Activated CD4-positive, alpha-beta memory T cell treated with anti-CD3 and anti-CD28 coated beads, Interleukin-2, amount 10 ng/mL, durations not matched to agents 7 days and 5 days (primary cell): ENCODE results near the gene COX19. TPM values are rescaled to one million over a fixed set of nuclear protein-coding genes. Genes with fewer than 3 reads are reported as not detected.

Experiments
- CTCF ChIA-PET: fragments of 350-600 bp; sonication (Branson Sonifier 250); formaldehyde crosslinking; loops from one replicate; lab custom pipeline; 2021; ENCODE audit warnings: antibody characterized with exemption, inconsistent platforms; lab: Charles Lee
- POLR2A ChIA-PET: fragments of 350-600 bp; sonication (Branson Sonifier 250); formaldehyde crosslinking; loops from one replicate; lab custom pipeline; 2021; ENCODE audit warnings: antibody characterized with exemption; lab: Charles Lee
- DNase-seq: peaks from one replicate; pipeline ENCODE4 v3.0.0-alpha.2; 2020
- H3K27ac Mint-ChIP-seq: one replicate; pipeline ENCODE4 v1.8.0; 2021; ENCODE audit warnings: mild to moderate bottlenecking, mixed read lengths
- H3K27me3 Mint-ChIP-seq: one replicate; pipeline ENCODE4 v1.8.0; 2021; ENCODE audit warnings: mixed read lengths
- H3K36me3 Mint-ChIP-seq: one replicate; pipeline ENCODE4 v1.8.0; 2021; ENCODE audit warnings: low read depth, mixed read lengths
- H3K4me1 Mint-ChIP-seq: one replicate; pipeline ENCODE4 v1.8.0; 2021; ENCODE audit warnings: mixed read lengths
- H3K4me3 Mint-ChIP-seq: one replicate; pipeline ENCODE4 v1.8.0; 2021; ENCODE audit warnings: mild to moderate bottlenecking, mixed read lengths
- H3K9me3 Mint-ChIP-seq: one replicate; pipeline ENCODE4 v1.8.0; 2021; ENCODE audit warnings: mixed read lengths
- total RNA-seq, 2 experiments: library from RNA; stranded (reverse); gene quantifications; one replicate each; pipeline ENCODE4 v1.2.3, GENCODE V29; 2021

COX19 gene
- total RNA-seq, 2 experiments from 2014 or later = 17.4 to 18.2 TPM

DNA sequence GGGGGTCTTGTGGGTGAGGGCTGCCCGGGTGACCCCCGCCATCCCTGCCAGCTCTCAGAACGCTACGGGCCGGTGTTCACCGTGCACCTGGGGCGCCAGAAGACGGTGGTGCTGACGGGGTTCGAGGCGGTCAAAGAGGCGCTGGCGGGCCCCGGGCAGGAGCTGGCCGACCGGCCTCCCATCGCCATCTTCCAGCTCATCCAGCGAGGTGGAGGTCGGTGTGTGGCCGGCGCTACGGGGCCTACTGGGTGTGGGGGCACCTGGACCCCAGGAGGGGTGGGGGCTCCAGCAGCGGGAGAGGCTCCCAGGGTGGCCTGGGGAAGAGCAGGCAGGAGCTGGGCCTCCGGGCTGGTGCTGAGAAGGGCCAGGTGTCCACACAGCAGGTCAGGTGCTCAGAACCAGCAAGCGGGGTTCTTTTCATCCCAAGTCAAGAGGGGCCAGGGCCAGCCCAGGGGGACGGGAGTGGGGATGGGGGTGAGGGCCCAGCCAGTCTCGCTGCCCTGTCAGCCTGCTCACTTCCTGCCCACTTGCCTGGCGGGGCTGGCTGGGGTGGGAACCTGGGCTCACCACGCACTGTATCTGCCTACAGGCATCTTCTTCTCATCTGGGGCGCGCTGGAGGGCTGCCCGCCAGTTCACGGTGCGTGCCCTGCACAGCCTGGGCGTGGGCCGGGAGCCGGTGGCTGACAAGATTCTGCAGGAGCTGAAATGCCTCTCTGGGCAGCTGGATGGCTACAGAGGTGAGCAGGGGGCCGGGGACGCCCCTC is 9.2 kb upstream of the COX19 start:
- H3K27ac Mint-ChIP-seq = no peak overlapping the region
- no peaks in the 10 kb centered on the region for H3K4me1 Mint-ChIP-seq
- H3K4me3 Mint-ChIP-seq = no peak overlapping the region
- H3K27me3 Mint-ChIP-seq = no peaks in the 10 kb centered on the region
- H3K9me3 Mint-ChIP-seq = no peaks in the 10 kb centered on the region
- DNase-seq = no peak
- ChIA-PET POLR2A (interaction anchor here (1.2 to 1.3 kb wide), 2 partner anchors 10 to 17 kb away, joined by 4 read pairs; partner anchors contain the start of gene COX19), CTCF (no interaction called here)
- H3K36me3 Mint-ChIP-seq = no peaks in the 10 kb centered on the region

DNA sequence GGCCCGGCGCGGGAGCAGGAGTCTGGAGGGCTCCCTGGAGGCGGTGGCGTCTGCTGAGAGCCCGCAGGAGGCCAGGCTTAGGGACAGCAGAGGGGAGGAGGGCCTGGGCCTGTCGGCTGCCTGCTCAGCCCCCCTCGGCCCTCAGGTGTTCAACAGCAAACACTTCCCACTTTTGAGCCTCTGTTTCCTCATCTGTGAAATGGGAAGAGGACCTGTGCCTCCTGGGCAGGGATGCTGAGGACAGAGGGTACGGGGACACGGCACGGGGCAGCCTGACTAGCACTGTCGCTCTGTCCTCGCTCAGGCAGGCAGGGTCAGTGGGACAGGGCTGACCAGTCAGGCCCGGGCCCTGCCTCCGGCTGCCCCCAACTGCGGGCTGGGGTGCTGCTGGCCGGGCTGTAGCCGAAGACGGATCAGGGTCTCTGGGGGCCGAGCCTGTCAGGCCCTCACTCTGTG is 8.3 kb upstream of the COX19 start:
- Mint-ChIP-seq H3K9me3 (no peaks in the 10 kb centered on the region), H3K27me3 (no peaks in the 10 kb centered on the region), H3K27ac (no peak overlapping the region), H3K4me1 (no peaks in the 10 kb centered on the region), H3K4me3 (no peak overlapping the region), H3K36me3 (no peaks in the 10 kb centered on the region)
- ChIA-PET CTCF (no interaction called here), POLR2A (no interaction called here)
- DNase-seq = no peak

DNA sequence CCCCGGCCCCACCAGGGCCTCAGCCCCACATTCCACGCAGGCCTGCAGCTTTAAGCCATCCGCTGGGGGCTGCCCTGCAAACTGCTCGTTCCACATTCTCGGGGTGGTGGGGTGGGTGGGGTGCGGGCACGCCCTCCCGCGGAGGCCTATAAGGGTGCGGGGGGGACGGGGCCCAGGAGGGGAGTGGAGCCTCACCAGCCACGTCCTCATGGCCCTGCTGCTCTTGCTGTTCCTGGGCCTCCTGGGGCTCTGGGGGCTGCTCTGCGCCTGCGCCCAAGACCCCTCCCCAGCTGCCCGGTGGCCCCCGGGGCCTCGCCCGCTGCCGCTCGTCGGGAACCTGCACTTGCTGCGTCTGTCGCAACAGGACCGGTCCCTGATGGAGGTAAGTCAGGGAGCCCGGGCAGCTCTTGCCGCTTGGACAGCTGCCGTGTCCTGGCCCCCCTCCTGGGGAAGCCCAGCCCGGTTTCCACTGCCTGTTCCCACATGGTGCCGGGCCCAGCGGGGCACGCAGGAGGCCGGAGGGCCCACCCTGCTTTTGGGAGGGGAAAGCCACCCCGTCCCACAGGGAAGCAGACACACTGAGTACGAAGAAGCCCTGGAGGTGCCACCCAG is 7.8 kb upstream of the COX19 start, which contains the start of gene CYP2W1:
Gene CYP2W1, plus strand, starts transcription at position 178 of the 612 bp plus-strand sequence. Its CDS starts 31 bp downstream, at position 209.
- ChIA-PET CTCF (no interaction called here), POLR2A (no interaction called here)
- H3K9me3 Mint-ChIP-seq = no peaks in the 10 kb centered on the region
- H3K36me3 Mint-ChIP-seq = no peaks in the 10 kb centered on the region
- H3K27ac Mint-ChIP-seq = no peak within 1 kb of the TSS
- H3K4me3 Mint-ChIP-seq = no peak within 1 kb of the TSS
- H3K27me3 Mint-ChIP-seq = no peaks in the 10 kb centered on the region
- no peaks in the 10 kb centered on the region for H3K4me1 Mint-ChIP-seq
- no peak for DNase-seq

DNA sequence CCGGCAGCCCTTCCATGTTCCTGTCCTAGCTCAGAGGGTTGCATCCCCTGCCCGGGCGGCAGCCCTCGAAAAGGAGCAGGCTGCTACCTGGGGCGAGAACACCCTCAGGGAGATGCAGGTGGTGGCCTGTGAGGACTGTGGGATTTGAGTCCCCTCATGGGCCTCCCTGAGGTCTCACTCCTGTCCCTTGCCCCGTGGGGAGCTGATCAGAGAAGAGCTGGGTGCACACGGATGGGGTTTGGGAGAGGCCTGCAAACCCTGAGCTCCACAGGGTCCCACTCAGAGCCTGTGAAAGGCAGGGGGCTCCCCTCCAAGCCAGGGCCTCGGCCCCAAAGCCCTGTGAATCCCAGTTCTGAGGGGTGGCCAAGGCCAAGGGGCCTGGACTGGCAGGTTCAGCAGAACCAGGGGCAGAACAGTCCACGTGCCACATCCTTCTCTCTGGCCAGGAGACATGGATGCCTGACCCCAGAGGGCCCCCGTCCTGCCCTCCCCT is 7.2 kb upstream of the COX19 start:
- Mint-ChIP-seq H3K4me3 (no peak overlapping the region), H3K27me3 (no peaks in the 10 kb centered on the region), H3K9me3 (no peaks in the 10 kb centered on the region), H3K27ac (no peak overlapping the region), H3K4me1 (no peaks in the 10 kb centered on the region), H3K36me3 (no peaks in the 10 kb centered on the region)
- CTCF ChIA-PET = interaction anchor here (0.8 to 0.9 kb wide), 2 partner anchors 11 to 194 kb away, joined by 4 read pairs; no protein-coding TSS in a partner anchor
- POLR2A ChIA-PET = no interaction called here
- no peak for DNase-seq

DNA sequence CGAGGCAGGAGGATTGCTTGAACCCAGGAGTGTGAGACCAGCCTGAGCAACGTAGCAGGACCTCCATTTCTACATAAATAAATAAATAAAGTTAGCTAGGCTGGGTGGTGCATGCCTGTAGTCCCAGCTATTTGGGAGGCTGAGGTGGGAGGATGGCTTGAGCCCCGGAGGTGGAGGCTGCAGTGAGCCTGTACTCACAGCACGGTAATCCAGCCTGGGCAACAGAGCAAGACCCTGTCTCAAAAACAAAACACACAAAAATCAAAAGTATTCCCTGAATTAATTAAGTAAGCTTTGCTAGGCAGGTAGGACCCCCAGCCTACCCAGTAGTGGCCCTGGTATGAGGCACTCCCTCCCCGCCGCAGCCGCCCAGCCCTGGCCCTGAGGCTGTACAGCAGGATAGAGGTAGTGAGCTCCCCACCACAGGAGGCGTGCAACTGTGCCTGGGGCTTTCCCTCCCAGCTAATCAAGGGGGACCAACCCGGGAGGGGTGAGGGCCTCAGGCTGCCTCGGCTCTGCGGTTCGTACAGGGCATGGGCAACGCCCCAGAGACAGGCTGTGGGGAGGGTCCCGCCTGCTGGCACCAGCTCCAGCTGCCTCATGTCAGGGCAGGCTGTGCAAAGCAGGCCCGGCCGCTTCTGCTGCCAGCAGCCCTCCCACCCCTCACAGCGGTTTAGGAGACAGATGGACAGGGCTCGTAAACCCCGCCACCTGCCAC is 6.6 kb upstream of the COX19 start:
- POLR2A ChIA-PET = no interaction called here

DNA sequence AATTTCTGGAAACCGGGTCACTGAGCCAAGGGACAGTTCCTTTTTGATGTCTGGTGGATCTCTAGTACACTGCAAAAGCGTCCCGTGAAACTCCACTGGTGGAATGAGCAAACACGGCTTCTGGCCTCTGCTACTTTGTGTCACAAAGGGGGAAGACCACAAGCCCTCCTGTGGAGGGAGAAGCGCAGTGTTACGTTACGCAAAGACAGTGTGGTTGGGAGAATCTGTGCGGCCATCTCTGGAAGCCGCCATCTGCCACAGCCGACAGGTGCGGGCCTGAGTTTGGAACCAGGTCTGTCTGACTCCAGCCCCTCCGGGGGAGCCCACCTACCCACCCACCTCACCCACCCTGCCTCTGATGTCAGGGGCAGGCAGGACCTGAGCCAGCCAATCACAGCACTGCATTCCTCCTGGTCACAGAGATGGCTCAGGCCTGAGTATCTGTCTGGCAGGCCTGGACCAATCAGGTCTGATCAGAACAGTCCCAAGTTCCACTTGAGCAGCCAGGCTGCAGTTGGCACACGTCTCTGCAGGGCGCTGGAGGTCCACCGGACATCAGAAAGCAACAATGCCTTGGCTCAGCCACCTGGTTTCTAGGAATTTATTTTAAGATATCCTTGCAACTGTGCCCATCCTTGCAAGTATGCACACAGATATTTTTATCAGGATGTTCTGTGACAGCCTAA is 4.7 kb upstream of the COX19 start:
- H3K9me3 Mint-ChIP-seq = no peaks in the 10 kb centered on the region
- no peaks in the 10 kb centered on the region for H3K27me3 Mint-ChIP-seq
- CTCF ChIA-PET = no interaction called here

More for the DNA sequence above, 6.6 kb upstream of the COX19 start:
- CTCF ChIA-PET = interaction anchor here (0.8 to 1.2 kb wide), 3 partner anchors 11 to 195 kb away, joined by 3 to 4 read pairs (median 4); no protein-coding TSS in a partner anchor
- no peak overlapping the region for H3K4me3 Mint-ChIP-seq
- H3K27me3 Mint-ChIP-seq = no peaks in the 10 kb centered on the region
- H3K4me1 Mint-ChIP-seq = no peaks in the 10 kb centered on the region
- no peaks in the 10 kb centered on the region for H3K9me3 Mint-ChIP-seq
- no peak for DNase-seq
- H3K36me3 Mint-ChIP-seq = no peaks in the 10 kb centered on the region
- H3K27ac Mint-ChIP-seq = no peak overlapping the region

DNA sequence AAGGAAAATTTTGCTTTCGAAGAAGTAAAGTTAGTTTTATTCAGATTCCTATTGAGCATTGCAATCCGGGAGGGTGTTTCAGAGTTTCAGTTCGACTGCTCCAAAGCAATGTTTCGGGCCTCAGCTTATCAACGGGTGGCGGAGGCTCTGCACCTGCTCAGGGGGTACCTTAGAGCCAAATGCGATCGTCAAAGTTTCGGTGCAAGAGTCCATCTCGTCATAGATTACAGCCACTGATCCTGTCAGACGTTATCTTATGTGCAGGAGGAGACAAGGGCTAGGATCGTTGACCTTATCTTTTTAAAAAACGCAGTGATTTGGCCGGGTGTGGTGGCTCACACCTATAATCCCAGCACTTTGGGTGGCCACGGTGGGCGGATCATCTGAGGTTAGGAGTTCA is 3.8 kb upstream of the COX19 start:
- H3K4me3 Mint-ChIP-seq = no peak overlapping the region
- peaks cover 7% of the 10 kb centered on the region for H3K4me1 Mint-ChIP-seq
- ChIA-PET POLR2A (interaction anchor here (1.1 kb wide), 1 partner anchor 179 kb away, joined by 3 read pairs; no protein-coding TSS in a partner anchor), CTCF (interaction anchor here (1.0 to 2.5 kb wide), 2 partner anchors 14 to 87 kb away, joined by 6 to 13 read pairs; no protein-coding TSS in a partner anchor)
- DNase-seq = no peak
- H3K36me3 Mint-ChIP-seq = no peaks in the 10 kb centered on the region
- H3K27ac Mint-ChIP-seq = no peak overlapping the region
- no peaks in the 10 kb centered on the region for H3K27me3 Mint-ChIP-seq
- H3K9me3 Mint-ChIP-seq = no peaks in the 10 kb centered on the region

More for the DNA sequence above, 4.7 kb upstream of the COX19 start:
- no peaks in the 10 kb centered on the region for H3K4me1 Mint-ChIP-seq
- H3K36me3 Mint-ChIP-seq = no peaks in the 10 kb centered on the region
- no peak overlapping the region for H3K4me3 Mint-ChIP-seq
- POLR2A ChIA-PET = no interaction called here
- no peak for DNase-seq
- H3K27ac Mint-ChIP-seq = no peak overlapping the region

DNA sequence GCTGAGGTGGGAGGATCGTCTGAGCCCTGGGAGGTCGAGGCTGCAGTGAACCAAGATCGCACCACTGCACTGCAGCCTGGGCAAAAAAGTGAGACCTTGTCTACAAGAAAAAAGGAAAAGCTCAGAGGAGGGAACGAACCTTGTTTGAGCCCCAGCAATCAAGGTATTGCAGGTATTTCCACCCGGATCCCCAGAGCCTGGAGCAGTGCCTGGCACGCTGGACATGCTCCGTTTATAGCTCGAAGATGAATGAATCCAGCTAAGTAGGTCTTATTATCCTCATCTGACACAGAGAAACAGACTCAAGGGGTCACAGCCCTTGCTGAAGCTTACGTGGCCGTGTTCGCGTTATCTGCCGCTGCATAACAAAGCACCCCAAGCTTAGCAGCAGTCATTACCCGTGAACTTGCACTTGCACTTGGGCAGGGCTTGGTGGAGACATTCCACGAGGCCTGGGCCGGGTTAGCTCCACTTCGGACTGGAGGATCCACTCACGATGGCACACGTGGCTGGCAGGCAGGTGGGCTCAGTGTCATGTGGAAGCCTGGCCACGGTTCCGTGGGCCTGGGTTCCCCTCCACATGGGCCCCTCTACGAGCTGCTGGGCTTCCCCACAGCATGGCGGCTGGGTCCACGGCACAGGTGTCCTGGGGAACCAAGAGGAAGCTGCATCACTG is 3.2 kb upstream of the COX19 start:
- H3K36me3 Mint-ChIP-seq = no peaks in the 10 kb centered on the region
- DNase-seq = no peak
- CTCF ChIA-PET = interaction anchor here (1.0 to 2.5 kb wide), 2 partner anchors 14 to 87 kb away, joined by 6 to 13 read pairs; no protein-coding TSS in a partner anchor
- H3K9me3 Mint-ChIP-seq = no peaks in the 10 kb centered on the region
- H3K27me3 Mint-ChIP-seq = no peaks in the 10 kb centered on the region
- POLR2A ChIA-PET = interaction anchor here (0.7 to 1.1 kb wide), 2 partner anchors 83 to 180 kb away, joined by 3 read pairs; no protein-coding TSS in a partner anchor
- H3K4me1 Mint-ChIP-seq = peaks cover 7% of the 10 kb centered on the region
- no peak overlapping the region for H3K4me3 Mint-ChIP-seq
- H3K27ac Mint-ChIP-seq = no peak overlapping the region

DNA sequence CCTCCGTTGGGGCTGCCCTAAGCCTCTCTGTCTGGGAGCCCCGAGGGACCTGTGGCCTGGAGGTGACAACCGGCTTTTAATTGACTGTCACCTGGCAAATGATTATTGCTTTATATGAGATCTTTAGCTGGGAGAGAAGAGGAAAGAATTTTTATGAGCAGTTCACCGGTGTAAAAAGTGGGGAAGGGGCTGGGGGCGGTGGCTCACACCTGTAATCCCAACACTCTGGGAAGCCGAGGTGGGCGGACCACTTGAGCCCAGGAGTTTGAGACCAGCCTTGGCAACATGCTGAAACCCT is 2.6 kb upstream of the COX19 start:
- peaks cover 12% of the 10 kb centered on the region for H3K4me1 Mint-ChIP-seq
- H3K27me3 Mint-ChIP-seq = no peaks in the 10 kb centered on the region
- POLR2A ChIA-PET = interaction anchor here (0.7 to 1.5 kb wide), 2 partner anchors 14 to 84 kb away, joined by 3 to 4 read pairs; no protein-coding TSS in a partner anchor

DNA sequence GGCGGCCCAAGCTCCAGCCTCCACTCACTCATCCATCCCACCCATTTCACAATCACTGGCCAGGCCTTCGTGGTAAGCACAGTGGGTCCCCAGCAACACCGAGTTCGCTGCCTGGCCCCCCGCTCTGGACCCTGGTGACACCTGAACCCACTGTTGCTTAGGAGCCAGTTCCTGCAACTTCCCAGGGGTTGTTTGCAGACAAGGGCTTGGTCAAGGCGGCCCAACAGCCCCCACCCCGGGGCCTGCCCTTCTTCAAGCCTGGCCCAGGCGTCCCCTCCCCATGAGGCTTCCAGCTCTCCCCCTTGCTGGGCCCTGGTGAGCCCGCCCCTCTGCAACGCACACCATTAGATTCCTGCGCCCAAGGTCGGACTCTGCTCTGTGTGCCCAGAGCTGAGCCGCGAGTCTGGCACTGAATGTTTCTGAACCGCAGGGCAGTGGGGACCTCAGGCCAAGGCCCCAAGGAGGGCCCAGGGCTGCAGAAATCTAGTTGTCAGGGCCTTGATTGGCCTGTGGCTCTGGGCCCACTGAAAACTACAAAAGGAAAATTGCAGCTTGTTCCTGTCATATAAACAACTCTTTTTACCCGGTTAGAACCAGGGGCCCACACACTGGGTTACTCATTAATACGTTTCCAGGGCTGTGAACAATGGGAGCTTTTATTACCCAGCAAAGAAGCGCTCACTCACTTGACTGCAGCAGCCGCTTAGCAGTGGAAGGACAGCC is 2.1 kb upstream of the COX19 start:
- no peaks in the 10 kb centered on the region for H3K9me3 Mint-ChIP-seq
- ChIA-PET POLR2A (interaction anchor here (1.5 kb wide), 1 partner anchor 15 kb away, joined by 4 read pairs; no protein-coding TSS in a partner anchor), CTCF (interaction anchor here (2.5 kb wide), 1 partner anchor 15 kb away, joined by 13 read pairs; no protein-coding TSS in a partner anchor)
- no peaks in the 10 kb centered on the region for H3K27me3 Mint-ChIP-seq
- H3K4me1 Mint-ChIP-seq = peaks cover 17% of the 10 kb centered on the region
- no peak overlapping the region for H3K4me3 Mint-ChIP-seq
- no peak overlapping the region for H3K27ac Mint-ChIP-seq
- no peak for DNase-seq
- H3K36me3 Mint-ChIP-seq = peaks cover 5% of the 10 kb centered on the region

More for the DNA sequence above, 2.6 kb upstream of the COX19 start:
- CTCF ChIA-PET = interaction anchor here (1.0 to 2.5 kb wide), 2 partner anchors 15 to 88 kb away, joined by 6 to 13 read pairs; no protein-coding TSS in a partner anchor
- H3K9me3 Mint-ChIP-seq = no peaks in the 10 kb centered on the region
- DNase-seq = no peak
- H3K4me3 Mint-ChIP-seq = no peak overlapping the region
- no peaks in the 10 kb centered on the region for H3K36me3 Mint-ChIP-seq
- no peak overlapping the region for H3K27ac Mint-ChIP-seq

DNA sequence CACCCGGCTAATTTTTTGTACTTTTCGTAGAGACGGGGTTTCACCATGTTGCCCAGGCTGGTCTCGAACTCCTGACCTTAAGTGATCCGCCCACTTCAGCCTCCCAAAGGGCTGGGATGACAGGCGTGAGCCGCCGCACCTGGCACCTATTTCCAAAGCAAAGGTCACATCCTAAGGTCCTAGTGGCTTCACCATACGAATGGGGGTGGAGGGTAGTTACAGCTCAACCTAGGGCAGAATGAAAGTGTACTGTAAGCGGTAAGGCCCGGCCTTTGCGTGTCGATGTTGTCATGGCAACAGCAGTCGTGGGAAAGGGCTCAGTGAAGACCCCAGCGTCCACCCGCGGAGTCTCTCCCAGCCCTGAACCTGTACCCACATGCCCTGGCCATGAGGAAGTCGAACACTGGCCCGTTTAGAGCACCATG is 1.6 kb upstream of the COX19 start:
- H3K27ac Mint-ChIP-seq = no peak overlapping the region
- no peaks in the 10 kb centered on the region for H3K27me3 Mint-ChIP-seq
- no peak for DNase-seq
- no peaks in the 10 kb centered on the region for H3K9me3 Mint-ChIP-seq
- ChIA-PET POLR2A (interaction anchor here (1.5 kb wide), 1 partner anchor 16 kb away, joined by 4 read pairs; no protein-coding TSS in a partner anchor), CTCF (interaction anchor here (2.5 kb wide), 1 partner anchor 16 kb away, joined by 13 read pairs; no protein-coding TSS in a partner anchor)
- H3K4me3 Mint-ChIP-seq = no peak overlapping the region
- H3K4me1 Mint-ChIP-seq = peaks cover 23% of the 10 kb centered on the region
- peaks cover 8% of the 10 kb centered on the region for H3K36me3 Mint-ChIP-seq
